Measurements from ENCODE around the gene INTS14. TPM values are rescaled to one million over a fixed set of nuclear protein-coding genes. Genes with fewer than 3 reads are reported as not detected.

Gene INTS14
- total and polyA plus RNA-seq, 10 donors = 17.2 to 71.3 (median 38.9) TPM

DNA sequence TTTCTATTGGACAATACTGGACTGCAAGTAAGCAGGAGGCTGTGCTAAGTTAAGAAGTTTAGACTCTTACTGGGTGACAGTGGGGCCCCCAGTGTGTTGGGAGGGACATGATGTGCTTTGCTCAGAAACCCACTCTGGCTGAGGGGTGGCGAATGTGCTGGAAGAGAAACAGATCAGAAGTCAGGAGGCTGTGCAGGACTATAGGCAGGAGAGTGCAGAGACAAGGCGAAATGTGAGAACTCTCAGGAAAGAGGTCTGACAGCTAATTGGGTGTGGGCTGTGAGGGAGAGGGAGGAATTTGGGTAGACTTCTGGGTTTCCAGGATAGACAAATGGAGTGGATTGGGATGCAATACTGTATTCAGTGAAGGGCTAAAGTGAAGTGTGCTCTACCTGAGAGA is 22.8 kb upstream of the INTS14 start:
- Histone ChIP-seq H3K27ac (no peak overlapping the region), H3K4me1 (peaks cover 0 to 23% (median 16%) of the 10 kb centered on the region in 6 donors), H3K4me3 (no peak overlapping the region), H3K27me3 (replicated peaks in 1 of 7) (no peaks in the 10 kb centered on the region), H3K9me3 (no peaks in the 10 kb centered on the region), H3K36me3 (peaks cover 0 to 3% (median 0%) of the 10 kb centered on the region in 6 donors)
- intact Hi-C loops (cut with DNase I; ENCODE audit: low total_unique reads) = loop anchor here (10.0 kb wide), 1 partner anchor 221 kb away; no protein-coding TSS in a partner anchor
- TF ChIP-seq, protein P1, sequence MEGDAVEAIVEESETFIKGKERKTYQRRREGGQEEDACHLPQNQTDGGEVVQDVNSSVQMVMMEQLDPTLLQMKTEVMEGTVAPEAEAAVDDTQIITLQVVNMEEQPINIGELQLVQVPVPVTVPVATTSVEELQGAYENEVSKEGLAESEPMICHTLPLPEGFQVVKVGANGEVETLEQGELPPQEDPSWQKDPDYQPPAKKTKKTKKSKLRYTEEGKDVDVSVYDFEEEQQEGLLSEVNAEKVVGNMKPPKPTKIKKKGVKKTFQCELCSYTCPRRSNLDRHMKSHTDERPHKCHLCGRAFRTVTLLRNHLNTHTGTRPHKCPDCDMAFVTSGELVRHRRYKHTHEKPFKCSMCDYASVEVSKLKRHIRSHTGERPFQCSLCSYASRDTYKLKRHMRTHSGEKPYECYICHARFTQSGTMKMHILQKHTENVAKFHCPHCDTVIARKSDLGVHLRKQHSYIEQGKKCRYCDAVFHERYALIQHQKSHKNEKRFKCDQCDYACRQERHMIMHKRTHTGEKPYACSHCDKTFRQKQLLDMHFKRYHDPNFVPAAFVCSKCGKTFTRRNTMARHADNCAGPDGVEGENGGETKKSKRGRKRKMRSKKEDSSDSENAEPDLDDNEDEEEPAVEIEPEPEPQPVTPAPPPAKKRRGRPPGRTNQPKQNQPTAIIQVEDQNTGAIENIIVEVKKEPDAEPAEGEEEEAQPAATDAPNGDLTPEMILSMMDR (IDR thresholded peaks at IDR 0.05 in 8 of 11, conservative IDR thresholded peaks at IDR 0.05 in 3 of 11) = no peak
- no peak for TF ChIP-seq POLR2AphosphoS5 (IDR thresholded peaks at IDR 0.05)
- no peak for TF ChIP-seq POLR2A (IDR thresholded peaks at IDR 0.05)
- no peak for DNase-seq
- 90 to 98% (median 94%) methylated on average over 2 of the region's 2 CpGs for WGBS, 5 donors

DNA sequence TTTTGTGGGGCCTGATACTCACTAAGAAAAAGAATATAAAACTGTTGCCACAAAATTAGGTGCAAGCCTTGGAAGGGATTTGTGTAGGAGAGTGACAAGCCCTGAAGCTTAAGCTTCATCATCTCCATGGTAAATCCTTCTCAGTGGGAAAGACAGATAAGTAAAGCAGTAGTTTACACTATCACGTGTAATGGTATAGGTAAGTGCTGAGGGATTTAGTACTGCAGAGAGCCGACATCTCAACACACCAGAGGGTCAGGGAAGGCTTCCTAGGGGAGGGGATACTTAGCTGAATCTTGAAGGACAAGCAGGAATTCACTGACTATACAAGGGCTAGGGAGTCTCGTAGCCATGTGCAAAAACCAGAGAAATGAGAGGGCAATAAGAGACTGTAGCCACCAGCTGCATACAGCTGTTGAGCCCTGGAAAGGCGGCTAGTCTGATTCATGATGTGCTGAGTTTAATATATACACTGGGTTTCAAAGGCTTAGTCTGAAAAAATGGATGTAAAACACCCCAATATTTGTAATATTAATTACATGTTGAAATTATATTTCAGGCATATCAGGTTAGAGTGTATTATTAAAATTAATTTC is 21.9 kb upstream of the INTS14 start:
- no peak for TF ChIP-seq POLR2AphosphoS5 (IDR thresholded peaks at IDR 0.05)
- TF ChIP-seq, protein P1 (IDR thresholded peaks at IDR 0.05 in 8 of 11, conservative IDR thresholded peaks at IDR 0.05 in 3 of 11) = no peak
- TF ChIP-seq POLR2A (IDR thresholded peaks at IDR 0.05) = no peak
- Histone ChIP-seq H3K36me3 (peaks cover 0 to 9% (median 0%) of the 10 kb centered on the region in 6 donors), H3K27ac (no peak overlapping the region), H3K4me1 (peaks cover 0 to 14% (median 8%) of the 10 kb centered on the region in 6 donors), H3K27me3 (replicated peaks in 1 of 7) (no peaks in the 10 kb centered on the region), H3K4me3 (no peak overlapping the region), H3K9me3 (no peaks in the 10 kb centered on the region)
- intact Hi-C loops (cut with DNase I; ENCODE audit: low total_unique reads) = loop anchor here (10.0 kb wide), 1 partner anchor 222 kb away; no protein-coding TSS in a partner anchor
- DNase-seq = no peak
- WGBS, 5 donors = 74 to 87% (median 83%) methylated on average over 4 of the region's 4 CpGs

DNA sequence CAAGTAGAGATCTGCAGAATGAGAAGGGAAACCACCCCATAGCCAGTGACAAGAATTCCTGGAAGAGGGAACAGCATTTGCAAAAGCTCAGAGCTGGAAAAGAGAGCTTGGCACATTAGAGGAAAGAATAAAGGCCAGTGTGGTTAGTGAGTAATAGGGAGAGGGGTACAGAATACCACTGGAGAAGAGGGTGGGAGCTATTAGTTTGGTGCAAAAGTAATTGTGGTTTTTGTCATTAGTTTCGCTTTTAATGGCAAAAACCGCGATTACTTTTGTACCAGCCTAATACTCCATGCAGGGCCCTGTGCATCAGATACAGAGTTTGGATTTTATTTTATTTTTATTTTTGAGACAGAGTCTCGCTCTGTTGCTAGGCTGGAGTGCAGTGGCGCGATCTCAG is 20.6 kb upstream of the INTS14 start:
- H3K27me3 ChIP-seq (replicated peaks in 1 of 7) = no peaks in the 10 kb centered on the region
- TF ChIP-seq POLR2AphosphoS5 (IDR thresholded peaks at IDR 0.05) (no peak), POLR2A (IDR thresholded peaks at IDR 0.05) (no peak)
- TF ChIP-seq, protein P1 (IDR thresholded peaks at IDR 0.05 in 8 of 11, conservative IDR thresholded peaks at IDR 0.05 in 3 of 11) = no peak
- no peak for DNase-seq
- H3K36me3 ChIP-seq = peaks cover 0 to 14% (median 0%) of the 10 kb centered on the region in 6 donors
- WGBS, 5 donors = 71 to 85% (median 78%) methylated on average over 6 of the region's 6 CpGs
- peaks cover 0 to 14% (median 8%) of the 10 kb centered on the region in 6 donors for H3K4me1 ChIP-seq
- intact Hi-C loops (cut with DNase I; ENCODE audit: low total_unique reads) = loop anchor here (10.0 kb wide), 1 partner anchor 223 kb away; no protein-coding TSS in a partner anchor
- H3K27ac ChIP-seq = no peak overlapping the region
- no peaks in the 10 kb centered on the region for H3K9me3 ChIP-seq
- H3K4me3 ChIP-seq = peak overlapping the region in 1 of 8 donors; percentile 5

DNA sequence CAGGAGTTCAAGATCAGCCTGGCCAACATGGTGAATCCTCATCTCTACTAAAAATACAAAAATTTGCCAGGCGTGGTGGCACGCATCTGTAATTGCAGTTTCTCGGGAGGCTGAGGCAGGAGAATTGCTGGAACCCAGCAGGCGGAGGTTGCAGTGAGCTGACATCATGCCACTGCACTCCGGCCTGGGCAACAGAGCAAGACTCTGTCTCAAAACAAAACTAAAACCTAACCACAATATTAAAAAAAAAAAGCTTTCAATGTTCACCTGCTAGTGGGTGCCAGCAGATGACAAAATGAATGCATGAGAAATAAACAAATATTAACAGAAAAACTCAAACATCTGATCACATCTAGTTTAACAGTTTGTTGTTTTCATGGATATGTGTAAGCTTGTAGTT is 19.8 kb upstream of the INTS14 start:
- Histone ChIP-seq H3K4me1 (peaks cover 0 to 14% (median 8%) of the 10 kb centered on the region in 6 donors), H3K4me3 (no peak overlapping the region), H3K36me3 (peaks cover 0 to 20% (median 2%) of the 10 kb centered on the region in 6 donors), H3K9me3 (no peaks in the 10 kb centered on the region), H3K27ac (no peak overlapping the region), H3K27me3 (replicated peaks in 1 of 7) (no peaks in the 10 kb centered on the region)
- no peak for DNase-seq
- 72 to 84% (median 79%) methylated on average over 5 of the region's 5 CpGs for WGBS, 5 donors
- intact Hi-C loops (cut with DNase I; ENCODE audit: low total_unique reads) = loop anchor here (10.0 kb wide), 1 partner anchor 224 kb away; no protein-coding TSS in a partner anchor
- no peak for TF ChIP-seq POLR2AphosphoS5 (IDR thresholded peaks at IDR 0.05)
- TF ChIP-seq POLR2A (IDR thresholded peaks at IDR 0.05) = no peak
- TF ChIP-seq, protein P1 (IDR thresholded peaks at IDR 0.05 in 8 of 11, conservative IDR thresholded peaks at IDR 0.05 in 3 of 11) = no peak

Data from spleen (tissue), 11 donors.